VCaP (cell line): ENCODE measurements around the gene BCAR3.

Source experiments
- H3K27ac ChIP-seq: fragments of 450-650 bp; 2 replicates; pipeline ENCODE4 v1.5.1; 2017
- CTCF ChIP-seq: fragments of 450-650 bp; conservative IDR thresholded peaks from 2 replicates; pipeline ENCODE4 v1.5.1; 2017; ENCODE audit warnings: mild to moderate bottlenecking, moderate library complexity

Gene BCAR3

DNA sequence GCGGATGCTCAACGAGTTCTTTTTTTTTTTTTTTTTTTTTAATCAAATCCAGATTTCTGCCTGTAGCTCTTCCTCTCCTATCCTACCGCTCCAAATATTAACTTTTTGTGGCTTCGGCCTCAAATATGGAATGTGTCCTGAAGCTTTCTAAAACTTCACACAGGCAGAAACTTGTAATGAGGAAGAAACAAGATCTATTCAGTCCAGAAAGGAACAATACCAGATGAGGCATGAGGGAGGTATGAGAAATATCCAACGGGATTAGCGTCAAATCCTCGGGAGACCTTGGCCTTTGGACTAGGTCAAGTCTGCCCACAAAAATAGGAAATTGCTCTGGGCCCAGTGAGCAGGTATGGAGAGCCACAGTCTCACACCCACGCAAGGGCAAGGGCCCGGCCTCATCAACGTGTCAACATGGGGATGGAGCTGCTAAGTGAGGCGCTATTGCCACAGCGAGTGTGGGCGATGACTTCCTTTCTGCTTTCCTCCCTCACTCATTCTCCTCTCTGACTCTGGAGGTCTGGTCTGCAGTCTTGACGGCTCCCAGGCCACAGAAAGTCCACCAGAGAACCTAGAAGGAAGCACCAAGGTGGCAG, 66.6 kb downstream of the BCAR3 start:
- TF ChIP-seq CTCF, result no peak
- H3K27ac ChIP-seq, result peak overlapping the region; percentile 87

DNA sequence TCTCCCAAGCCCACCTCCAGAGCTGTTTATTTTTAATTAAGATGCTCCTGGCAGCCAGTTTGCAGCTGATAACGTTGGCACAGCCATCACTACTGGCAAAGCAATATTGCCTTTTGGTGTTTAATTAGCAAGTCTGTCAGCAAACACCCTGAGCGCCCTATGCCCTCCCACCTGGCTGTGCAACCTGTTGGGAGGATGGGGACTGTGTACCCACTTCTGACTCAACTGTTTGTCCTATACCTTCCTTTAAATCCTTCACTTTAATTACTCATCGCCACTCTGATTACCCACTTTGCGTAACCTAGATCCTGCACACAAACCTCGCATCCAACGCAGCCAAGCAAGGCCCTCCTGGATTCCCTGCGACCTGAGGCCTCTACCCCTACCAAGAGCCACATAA, 67.1 kb downstream of the BCAR3 start:
- no peak for TF ChIP-seq CTCF
- H3K27ac ChIP-seq, result peak overlapping the region; percentile 87

GRCh38 chr1:93613898-93614297, 67.7 kb downstream of the BCAR3 start:
- 0 out of 2 replicates have a peak, but pooled peaks have one; percentile 4 for TF ChIP-seq CTCF
- peak overlapping the region; percentile 87 for H3K27ac ChIP-seq

DNA sequence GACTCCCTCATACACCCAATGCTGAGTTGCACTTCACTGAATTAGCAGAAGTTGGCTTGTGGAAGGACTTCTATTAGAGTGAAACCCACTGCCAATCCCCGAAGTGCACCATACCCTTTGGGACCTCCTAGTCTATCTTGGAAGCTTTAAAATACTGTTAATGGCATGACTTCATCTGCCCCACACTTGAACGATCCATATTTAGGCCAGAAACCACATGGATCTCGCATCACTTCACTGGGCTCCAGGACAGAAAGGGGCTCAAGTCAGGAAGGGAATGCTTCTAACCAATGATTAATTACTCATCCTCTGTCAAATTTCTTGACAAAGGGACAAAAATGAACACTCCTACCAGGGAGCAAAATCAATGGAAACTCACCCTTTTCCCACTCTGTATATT, 69.1 kb downstream of the BCAR3 start:
- H3K27ac ChIP-seq, result peak overlapping the region; percentile 87
- TF ChIP-seq CTCF, result no peak

GRCh38 chr1:93611668-93612067, 70.0 kb downstream of the BCAR3 start:
- TF ChIP-seq CTCF, result no peak
- no peak overlapping the region for H3K27ac ChIP-seq

- no peak overlapping the region for H3K27ac ChIP-seq
- no peak for TF ChIP-seq CTCF
Measured at GRCh38 chr1:93609536-93609935, 72.1 kb downstream of the BCAR3 start.

DNA sequence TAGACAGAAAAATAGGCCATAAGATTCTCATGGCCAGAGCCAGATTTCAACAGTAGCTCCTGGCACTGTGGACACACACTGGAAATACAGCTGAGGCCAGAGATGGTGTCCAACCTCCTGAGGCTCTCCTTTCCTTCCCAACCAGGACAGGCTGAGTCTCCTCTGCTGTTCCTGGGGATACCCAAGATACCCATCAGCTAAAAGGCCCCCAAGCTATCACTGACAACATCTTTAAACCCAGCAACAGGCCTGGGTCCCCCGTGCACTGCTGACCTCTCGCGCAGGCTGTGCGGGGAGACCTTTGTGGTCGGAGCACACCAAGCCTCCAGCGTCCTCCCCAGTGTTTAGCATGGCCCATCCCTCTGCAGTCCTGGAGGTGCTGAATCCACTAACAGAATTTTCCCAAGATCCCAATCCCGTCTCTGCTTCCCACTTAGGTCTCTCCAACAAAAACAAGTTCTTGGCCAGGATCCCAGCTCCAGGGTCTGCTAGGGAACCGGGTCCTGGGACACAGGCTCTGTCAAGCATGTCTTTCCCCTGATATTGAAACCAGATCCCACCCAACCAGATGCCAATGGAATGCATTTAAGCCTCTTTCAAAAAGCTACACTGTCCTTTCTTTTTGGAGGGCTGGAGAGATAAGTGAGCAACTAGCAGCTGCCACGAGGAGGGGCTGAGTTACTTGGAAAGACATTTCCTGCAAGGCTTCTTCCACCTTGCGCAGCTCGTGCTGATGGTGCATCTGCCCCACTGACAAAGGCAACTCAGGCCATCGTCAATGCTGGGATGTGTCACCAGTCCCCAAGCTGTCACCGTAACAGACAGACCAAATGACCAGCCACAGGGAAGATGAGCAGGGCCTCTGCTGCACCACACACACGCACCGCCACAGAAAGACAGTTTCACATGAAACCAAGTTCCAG, 73.2 kb downstream of the BCAR3 start:
- no peak for TF ChIP-seq CTCF
- H3K27ac ChIP-seq, result no peak overlapping the region
